Measurements from ENCODE around the gene PPP1CB.
A peak's percentile ranks its signal among the peaks of the same experiment; 100 is the strongest.

PPP1CB gene

DNA sequence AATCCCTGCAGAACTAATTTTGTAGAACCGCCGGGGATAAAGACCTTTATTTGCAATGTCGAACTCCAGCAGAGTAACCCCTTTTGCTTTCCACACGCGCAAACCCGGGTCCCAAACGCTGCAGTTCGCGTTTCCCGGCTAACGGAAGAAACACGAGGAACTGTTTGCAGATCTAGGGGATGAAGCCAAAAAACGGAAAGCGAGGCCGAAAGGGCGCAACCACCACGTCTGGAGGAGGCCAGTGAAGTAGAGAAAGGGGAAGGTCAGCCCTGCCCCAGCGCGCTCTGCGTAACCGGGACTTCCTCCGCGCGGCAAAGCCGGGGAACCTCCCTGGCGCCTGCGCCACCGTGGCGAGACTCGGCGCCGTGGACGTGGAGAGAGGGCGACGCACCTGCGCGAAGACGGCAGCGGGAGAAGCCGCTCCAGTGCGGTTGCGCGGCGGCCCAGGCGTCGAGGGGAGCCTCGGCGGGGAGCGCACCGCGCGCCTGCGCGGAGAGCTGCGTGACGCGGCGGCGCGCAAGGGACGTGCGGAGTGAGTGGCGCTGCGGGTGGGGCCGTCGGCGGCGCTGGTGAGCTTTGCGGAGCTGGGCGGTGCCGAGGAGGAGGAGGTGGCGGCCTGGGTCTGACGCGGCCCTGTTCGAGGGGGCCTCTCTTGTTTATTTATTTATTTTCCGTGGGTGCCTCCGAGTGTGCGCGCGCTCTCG is at the start of gene PPP1CB:
TSS of gene PPP1CB (plus strand) at position 579 of the 704 bp plus-strand sequence. CDS start 295 bp downstream, outside the sequence.
- peak; percentile 92 for DNase-seq (ENCODE audit: low read depth)
- peak within 1 kb of the TSS; percentile 95 for H3K4me3 ChIP-seq (ENCODE audit: low read depth, low read length)

- H3K4me3 ChIP-seq (ENCODE audit: low read depth, low read length): no peak overlapping the region
Measured at GRCh38 chr2:28702415-28702861, 49.2 kb upstream of the PPP1CB start.

DNA sequence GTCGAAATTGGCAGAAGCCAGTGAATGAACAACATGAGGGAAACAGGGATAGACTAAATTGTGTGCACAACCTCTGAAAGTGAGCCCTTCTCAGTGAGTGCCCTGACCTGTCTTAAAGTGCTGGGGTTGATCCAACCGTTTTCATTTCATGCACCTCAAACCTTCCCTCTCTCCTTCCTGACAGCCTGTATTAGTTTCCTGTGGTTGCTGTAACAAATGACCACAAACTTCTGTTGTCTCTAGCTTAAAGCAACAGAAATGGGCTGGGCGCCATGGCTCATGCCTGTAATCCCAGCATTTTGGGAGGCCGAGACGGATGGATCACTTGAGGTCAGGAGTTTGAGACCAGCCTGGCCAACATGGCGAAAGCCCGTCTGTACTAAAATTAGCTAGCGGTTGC is 48.8 kb upstream of the PPP1CB start:
- DNase-seq (ENCODE audit: low read depth): no peak
- no peak overlapping the region for H3K4me3 ChIP-seq (ENCODE audit: low read depth, low read length)

More at GRCh38 chr2:28702415-28702861, 49.2 kb upstream of the PPP1CB start:
- no peak for DNase-seq (ENCODE audit: low read depth)

DNA sequence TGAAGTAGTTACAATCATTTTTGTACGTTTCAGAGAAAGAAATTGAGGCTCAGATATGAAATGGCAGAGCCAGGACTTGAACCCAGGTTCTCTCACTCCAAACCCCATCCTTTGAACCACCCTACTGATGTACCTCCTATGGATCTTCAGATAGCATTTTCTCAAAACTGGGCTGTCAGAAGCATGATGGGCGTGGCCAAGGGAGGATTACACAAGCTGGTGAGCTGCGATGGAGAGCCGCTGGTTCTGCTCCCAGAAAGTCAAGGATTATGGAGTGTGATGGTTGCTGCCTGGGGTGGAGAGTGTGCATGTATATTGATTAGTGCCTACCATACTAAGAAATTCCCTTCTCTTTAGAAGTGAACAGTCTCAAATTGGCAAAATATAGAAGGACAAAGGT is 47.0 kb upstream of the PPP1CB start:
- DNase-seq (ENCODE audit: low read depth): no peak
- H3K4me3 ChIP-seq (ENCODE audit: low read depth, low read length): no peak overlapping the region

DNA sequence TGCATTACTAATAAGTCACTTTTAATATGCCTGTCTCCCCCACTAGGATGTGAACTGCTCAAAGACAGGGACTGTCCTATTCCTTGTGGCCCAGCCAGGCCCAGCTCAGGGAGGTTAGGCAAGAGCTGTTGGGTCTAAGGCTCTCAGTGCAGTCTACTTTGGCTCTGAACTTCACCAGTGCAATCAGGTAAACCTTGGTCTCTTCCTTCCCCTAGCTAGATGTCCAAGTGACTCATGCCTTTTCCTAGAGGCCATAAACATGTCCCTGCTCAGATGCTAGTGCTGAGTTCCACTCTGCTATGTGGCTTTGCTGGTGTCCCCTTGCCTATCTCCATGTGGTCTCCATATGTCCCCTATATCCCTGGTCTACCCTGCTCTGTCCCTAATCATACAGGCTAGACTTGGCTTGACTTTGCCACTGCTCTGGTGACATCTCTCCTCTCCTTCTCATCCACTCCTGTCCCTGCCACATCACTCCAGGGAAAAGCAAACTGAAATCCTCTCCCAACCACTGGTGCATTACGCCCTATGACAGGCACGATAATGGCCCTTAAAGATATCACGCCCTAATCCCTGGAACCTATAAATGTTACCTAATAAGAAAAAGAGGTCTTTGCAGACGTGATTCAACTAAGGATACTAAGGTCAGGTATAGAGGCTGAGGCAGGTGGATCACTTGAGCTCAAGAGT is 45.7 kb upstream of the PPP1CB start:
- DNase-seq (ENCODE audit: low read depth): no peak
- H3K4me3 ChIP-seq (ENCODE audit: low read depth, low read length): no peak overlapping the region

- no peak overlapping the region for H3K4me3 ChIP-seq (ENCODE audit: low read depth, low read length)
- DNase-seq (ENCODE audit: low read depth): no peak
Measured at GRCh38 chr2:28707592-28707991, 44.0 kb upstream of the PPP1CB start.

- no peak for DNase-seq (ENCODE audit: low read depth)
- H3K4me3 ChIP-seq (ENCODE audit: low read depth, low read length): no peak overlapping the region
Measured at GRCh38 chr2:28709101-28709500, 42.5 kb upstream of the PPP1CB start.

GRCh38 chr2:28710545-28710944 is 41.1 kb upstream of the PPP1CB start:
- H3K4me3 ChIP-seq (ENCODE audit: low read depth, low read length): no peak overlapping the region
- DNase-seq (ENCODE audit: low read depth): no peak

GRCh38 chr2:28713577-28714298 is 37.9 kb upstream of the PPP1CB start:
- no peak for DNase-seq (ENCODE audit: low read depth)
- no peak overlapping the region for H3K4me3 ChIP-seq (ENCODE audit: low read depth, low read length)

- H3K4me3 ChIP-seq (ENCODE audit: low read depth, low read length): no peak overlapping the region
- DNase-seq (ENCODE audit: low read depth): peak; percentile 94
Measured at GRCh38 chr2:28716265-28716865, 35.3 kb upstream of the PPP1CB start.

DNA sequence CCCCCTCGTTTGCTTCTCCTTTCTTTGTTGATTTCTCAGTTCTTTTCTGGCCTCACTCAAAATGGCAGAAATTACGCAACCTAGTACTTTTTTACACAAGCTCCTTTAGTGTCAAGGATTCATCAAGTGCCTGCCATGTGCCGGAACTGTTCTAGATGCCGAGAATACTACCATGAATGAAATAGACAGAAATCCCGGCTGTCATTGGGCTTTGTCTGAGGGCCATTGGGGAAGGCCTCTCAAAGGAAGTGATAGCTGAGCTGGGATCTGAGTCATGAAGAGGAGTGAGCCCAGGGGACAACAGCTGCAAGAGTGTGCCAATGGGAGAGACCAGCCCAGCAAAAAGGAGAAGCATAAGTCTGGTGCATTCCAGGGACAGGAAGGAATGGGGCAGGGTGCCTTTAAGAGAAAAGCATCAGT is 34.3 kb upstream of the PPP1CB start:
- H3K4me3 ChIP-seq (ENCODE audit: low read depth, low read length): no peak overlapping the region
- DNase-seq (ENCODE audit: low read depth): peak; percentile 95

- no peak overlapping the region for H3K4me3 ChIP-seq (ENCODE audit: low read depth, low read length)
- no peak for DNase-seq (ENCODE audit: low read depth)
Measured at GRCh38 chr2:28720345-28720744, 31.3 kb upstream of the PPP1CB start.

DNA sequence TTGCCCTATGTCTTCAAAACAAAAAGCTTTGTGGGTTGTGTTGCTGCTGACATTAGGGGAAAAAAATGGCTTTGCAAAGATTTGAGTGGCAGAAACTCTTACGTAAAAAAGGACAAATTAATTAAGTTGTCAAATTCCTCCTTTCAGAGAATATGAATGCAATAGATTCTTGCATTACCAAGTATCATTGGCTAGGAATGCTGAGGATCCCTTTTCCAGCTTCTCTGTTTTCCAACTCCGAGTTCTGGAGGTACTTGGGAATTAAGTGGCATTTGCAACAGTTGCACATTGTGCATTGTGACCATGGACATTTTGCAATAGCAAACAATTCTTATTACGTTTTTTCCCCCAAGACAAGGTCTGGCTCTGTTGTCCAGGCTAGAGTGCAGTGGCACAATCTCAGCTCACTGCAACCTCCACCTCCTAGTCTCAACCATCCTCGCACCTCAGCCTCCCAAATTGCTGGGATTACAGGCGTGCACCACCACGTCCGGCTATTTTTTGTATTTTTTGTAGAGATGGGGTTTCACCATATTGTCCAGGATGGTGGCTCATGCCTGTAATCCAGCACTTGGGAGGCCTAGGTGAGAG is 29.9 kb upstream of the PPP1CB start:
- no peak overlapping the region for H3K4me3 ChIP-seq (ENCODE audit: low read depth, low read length)
- DNase-seq (ENCODE audit: low read depth): no peak

DNA sequence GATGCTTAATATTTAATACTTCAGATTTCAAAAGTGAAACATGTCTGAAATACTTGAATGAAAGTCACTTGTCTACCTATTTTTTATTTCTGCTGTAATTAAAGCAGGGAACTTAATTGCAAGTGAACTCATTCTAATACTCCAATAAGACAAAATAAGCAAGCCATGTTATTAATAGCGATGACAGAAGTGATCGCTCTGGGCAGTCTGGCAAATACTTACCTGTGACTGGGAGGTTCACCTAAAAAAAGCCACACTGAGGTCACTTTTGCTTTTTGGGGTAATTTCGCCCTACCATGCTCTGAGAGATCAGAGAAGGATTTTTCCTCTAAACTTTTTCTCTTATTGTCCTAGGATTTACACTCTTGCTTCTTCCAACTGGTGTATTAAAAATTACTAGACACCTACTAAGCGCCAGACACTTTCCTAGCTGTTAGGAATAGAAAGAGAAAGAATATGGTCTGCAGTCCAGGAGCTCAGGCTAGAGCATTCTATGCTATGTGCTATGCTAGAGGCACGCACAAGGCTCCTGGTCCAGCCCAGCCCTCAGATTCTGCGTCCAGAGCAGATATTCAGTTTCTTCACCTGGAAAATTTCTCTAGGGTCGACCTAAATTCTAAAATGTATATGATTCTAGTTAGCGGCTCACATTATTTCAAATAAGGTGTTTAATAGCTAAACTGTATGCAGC is 26.5 kb upstream of the PPP1CB start:
- no peak for DNase-seq (ENCODE audit: low read depth)
- no peak overlapping the region for H3K4me3 ChIP-seq (ENCODE audit: low read depth, low read length)

GRCh38 chr2:28726177-28726576 is 25.5 kb upstream of the PPP1CB start:
- H3K4me3 ChIP-seq (ENCODE audit: low read depth, low read length): no peak overlapping the region
- DNase-seq (ENCODE audit: low read depth): no peak

DNA sequence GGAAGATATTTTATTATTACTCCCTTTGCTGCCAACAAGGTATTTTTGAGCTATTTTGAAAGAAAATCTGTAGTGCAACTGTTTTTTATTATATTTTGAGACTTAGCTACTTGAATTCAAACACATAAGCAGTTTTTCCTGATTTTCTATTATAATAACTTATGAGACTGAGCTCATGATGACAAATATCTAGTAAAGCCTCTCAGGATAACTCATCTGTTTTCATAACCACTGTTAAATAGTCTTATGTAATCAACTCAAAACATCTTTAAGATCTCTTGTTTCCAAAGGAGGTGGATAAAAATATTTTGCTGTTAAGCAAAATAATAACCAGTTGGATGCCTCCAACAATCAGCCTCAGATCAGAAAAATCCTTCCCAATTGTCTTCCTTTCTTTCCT is 21.9 kb upstream of the PPP1CB start:
- no peak for DNase-seq (ENCODE audit: low read depth)

GRCh38 chr2:28730641-28731146 is 20.9 kb upstream of the PPP1CB start:
- DNase-seq (ENCODE audit: low read depth): no peak
- no peak overlapping the region for H3K4me3 ChIP-seq (ENCODE audit: low read depth, low read length)

More for the DNA sequence above, 21.9 kb upstream of the PPP1CB start:
- no peak overlapping the region for H3K4me3 ChIP-seq (ENCODE audit: low read depth, low read length)

GRCh38 chr2:28735511-28735910 is 16.1 kb upstream of the PPP1CB start:
- no peak overlapping the region for H3K4me3 ChIP-seq (ENCODE audit: low read depth, low read length)
- DNase-seq (ENCODE audit: low read depth): no peak

GRCh38 chr2:28736034-28736433 is 15.6 kb upstream of the PPP1CB start:
- DNase-seq (ENCODE audit: low read depth): no peak
- H3K4me3 ChIP-seq (ENCODE audit: low read depth, low read length): no peak overlapping the region
